ENCODE measurements around the gene MATR3. TPM values are rescaled to one million over a fixed set of nuclear protein-coding genes. Genes with fewer than 3 reads are reported as not detected.
"Not testable (repeated sequence)": the region's sequence is repeated elsewhere in the genome, so short reads cannot be mapped to it uniquely, and the experiment has no call there.

Gene MATR3
- total RNA-seq, 1 experiment from 2014 or later = 175 TPM

GRCh38 chr5:139297439-139298133 lies 4.0 kb downstream of the MATR3 start:
- DNase-seq (ENCODE audit: low read depth) = no peak

GRCh38 chr5:139298242-139298641 lies 4.7 kb downstream of the MATR3 start:
- no peak for DNase-seq (ENCODE audit: low read depth)

GRCh38 chr5:139299486-139299885 lies 5.9 kb downstream of the MATR3 start:
- DNase-seq (ENCODE audit: low read depth) = no peak

DNA sequence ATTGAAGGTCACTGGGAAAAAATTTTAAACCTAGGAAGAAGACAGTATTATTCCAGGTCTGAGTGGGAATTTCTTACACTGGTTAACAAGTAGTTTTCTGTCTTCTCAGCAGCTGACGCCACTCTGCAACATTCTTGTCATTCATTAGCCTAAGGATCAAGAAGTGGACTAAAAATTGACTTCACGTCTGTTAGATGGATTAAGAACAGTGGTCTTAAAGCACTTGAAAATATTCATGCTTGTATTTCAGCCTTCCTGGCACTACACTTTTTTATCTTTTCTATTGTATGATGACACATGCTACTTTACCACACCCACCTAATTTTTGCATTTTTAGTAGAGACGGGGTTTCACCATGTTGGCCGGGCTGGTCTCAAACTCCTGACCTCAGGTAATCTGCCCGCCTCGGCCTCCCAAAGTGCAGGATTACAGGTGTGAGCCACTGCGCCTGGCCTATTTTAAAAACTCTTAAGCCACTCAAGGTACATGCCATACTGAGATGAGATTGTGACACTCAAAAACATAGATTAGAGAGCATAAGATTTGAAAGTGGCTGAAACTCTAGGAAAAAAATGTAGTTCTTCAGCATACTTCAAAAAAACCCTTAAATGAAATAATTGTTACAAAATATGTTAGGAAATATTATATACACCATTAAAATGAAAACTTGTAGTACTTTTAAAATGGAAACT lies 8.4 kb downstream of the MATR3 start:
- DNase-seq (ENCODE audit: low read depth) = no peak

DNA sequence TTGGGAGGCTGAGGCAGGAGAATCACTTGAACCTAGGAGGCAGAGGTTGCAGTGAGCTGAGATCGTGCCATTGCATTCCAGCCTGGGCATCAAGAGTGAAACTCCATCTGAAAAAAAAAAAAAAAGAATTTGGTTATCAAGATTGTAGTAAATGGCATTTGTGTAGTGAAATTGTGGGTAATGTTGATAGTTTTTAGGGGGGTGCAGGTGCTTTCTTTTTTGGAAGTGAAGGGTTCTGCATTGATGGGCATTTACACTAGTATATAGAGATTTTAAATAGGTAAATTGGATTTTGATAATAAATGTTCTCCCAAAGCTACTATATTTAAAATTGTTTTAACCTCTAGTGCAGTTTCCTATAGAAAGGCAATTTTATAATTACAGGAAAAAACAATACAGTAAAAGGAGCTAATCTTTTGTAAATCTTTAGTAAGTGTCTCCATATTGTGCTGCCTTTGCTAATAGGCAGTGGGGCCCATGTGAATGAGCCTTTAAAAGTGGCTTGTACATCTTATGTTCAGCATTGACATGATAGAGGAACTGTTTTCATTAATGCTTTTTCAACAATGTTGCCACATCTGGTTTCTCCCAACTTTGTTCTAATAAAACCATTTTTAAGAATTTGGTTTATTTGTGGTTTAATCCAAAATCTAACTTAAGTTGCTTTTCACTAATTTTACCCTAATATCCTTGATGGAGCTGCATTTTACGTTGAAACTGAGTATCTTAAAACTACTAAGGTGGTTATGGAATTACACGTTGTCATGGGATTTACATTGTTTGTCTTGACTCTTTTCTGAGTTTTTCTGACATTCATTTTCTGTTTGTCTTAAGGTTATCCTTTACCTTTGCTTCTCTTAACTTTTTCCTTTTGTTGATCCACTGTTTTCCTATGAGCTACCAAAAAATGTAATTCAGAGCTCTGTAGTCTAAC lies 11.1 kb downstream of the MATR3 start:
- DNase-seq (ENCODE audit: low read depth) = no peak

- DNase-seq (ENCODE audit: low read depth) = no peak
Measured at GRCh38 chr5:139306197-139306596, 12.7 kb downstream of the MATR3 start.

DNA sequence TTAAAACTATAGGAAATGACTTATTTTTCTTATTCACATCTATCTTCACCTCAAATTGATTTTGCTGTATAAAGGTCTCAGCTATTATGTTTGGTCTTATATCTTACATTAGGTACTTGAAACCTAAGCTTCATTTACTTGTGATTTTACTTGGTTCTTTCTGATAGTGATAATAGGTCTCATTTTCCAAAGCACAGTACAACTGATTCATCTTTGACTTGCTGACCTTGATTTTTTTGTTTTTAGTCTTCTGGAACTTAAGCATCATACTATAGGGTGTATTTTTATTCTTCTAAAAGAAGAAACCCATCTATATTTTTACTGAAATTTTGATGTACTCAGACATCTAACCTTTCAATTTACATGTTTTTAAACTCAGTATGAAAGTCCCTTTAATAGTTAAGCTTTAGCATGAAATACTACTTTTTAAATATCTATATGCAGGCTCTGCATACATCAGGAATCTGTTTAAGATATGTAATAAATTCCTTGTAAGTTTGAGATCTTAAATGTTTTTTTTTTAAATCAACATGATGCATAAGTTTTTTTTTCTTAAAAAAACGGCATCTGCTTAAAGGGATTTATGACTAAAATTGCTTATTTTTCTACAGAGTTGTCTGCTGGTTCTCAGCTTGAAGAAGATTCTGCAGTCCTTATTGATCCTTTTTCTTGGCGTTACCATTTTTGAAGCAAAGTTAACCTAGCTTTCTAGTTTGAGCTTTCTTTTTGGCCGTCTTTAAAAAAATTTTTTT lies 13.3 kb downstream of the MATR3 start:
- DNase-seq (ENCODE audit: low read depth) = no peak

GRCh38 chr5:139308797-139309196 lies 15.3 kb downstream of the MATR3 start:
- no peak for DNase-seq (ENCODE audit: low read depth)

- peak; percentile 79 for DNase-seq (ENCODE audit: low read depth)
Measured at GRCh38 chr5:139310715-139311186, 17.2 kb downstream of the MATR3 start.

GRCh38 chr5:139312075-139312474 lies 18.5 kb downstream of the MATR3 start:
- DNase-seq (ENCODE audit: low read depth) = no peak

DNA sequence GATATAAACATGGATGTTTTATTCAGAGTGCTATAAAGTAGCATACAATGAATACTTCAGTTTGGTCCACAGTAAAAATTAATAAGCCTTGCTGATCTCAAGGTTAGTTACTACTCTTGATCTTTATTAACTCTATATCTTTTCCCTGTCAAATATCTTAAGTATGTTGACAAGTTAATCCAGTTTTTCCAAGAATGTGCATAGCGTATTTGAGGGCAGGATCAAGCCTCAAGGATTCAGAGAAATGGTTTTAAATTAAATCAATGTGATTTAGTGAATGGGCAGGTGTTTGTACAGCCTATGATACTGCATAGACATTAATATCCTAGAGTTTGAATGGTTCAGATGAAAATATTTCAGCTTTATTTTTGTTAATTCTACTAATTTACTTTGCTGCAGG lies 20.7 kb downstream of the MATR3 start:
- DNase-seq (ENCODE audit: low read depth) = no peak

- DNase-seq (ENCODE audit: low read depth) = no peak
Measured at GRCh38 chr5:139315056-139315615, 21.6 kb downstream of the MATR3 start.

GRCh38 chr5:139335811-139336210 lies 42.3 kb downstream of the MATR3 start:
- peak; percentile 41 for DNase-seq (ENCODE audit: low read depth)

DNA sequence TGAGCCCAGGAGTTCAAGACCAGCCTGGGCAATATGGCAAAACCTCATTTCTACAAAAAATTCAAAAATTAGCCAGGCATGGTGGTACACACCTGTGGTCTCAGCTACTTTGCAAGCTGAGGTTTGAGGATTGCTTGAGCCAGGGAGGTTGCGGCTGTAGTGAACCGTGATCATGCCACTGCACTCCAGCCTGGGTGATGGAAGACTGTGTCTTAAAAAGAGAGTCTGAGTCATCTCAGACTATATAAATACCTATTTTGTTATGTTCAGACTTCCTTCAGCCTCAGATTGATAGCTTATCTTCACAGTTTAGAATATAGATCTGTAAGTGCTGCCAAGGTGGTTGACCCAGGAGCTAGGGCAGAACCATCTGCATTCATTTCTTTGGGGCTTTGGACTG lies 46.5 kb downstream of the MATR3 start:
- DNase-seq (ENCODE audit: low read depth) = no peak

- DNase-seq (ENCODE audit: low read depth) = no peak
Measured at GRCh38 chr5:139341187-139341688, 47.7 kb downstream of the MATR3 start.

DNA sequence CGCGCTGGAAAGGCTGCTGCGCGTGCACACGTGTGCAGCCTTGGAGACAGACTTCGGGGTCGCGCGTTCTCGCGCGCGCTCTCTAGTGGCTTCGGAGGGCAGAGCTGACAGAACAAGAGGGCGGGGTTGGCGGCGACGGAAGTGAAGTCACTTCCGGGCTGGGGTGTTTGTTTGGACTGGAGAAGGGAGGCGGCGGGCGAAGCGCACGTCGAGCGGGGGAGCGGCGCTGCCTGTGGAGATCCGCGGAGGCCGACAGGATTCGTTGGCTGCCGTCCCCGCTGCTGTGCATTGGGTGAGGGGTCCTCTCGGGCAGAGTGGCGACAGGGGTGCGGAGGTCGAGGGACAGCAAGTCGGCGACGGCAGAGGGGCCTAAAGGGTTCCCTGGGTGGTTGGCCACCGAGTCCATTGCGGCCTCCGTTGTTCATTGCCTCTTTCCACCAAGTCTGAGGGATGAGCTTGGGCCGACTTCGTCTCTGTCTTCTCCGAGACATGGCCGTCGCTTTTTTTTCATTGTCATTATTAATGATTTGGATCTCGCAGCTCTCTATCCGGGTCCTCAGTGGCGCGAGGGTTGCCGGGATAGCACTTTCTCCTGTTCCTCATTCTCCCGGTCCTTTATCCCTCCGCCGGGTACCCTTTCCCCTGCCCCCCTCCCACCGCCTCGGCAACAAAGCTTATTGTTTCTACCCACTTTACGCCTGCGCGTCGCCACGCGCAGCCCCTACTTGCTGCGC lies 48.3 kb downstream of the MATR3 start, which contains the start of gene PAIP2:
Gene PAIP2 (plus strand): TSS at position 166 of the 734 bp plus-strand sequence. CDS start 21,931 bp downstream, outside the sequence.
- DNase-seq (ENCODE audit: low read depth) = peak; percentile 99

GRCh38 chr5:139342423-139342723 lies 48.8 kb downstream of the MATR3 start:
- no peak for DNase-seq (ENCODE audit: low read depth)

DNA sequence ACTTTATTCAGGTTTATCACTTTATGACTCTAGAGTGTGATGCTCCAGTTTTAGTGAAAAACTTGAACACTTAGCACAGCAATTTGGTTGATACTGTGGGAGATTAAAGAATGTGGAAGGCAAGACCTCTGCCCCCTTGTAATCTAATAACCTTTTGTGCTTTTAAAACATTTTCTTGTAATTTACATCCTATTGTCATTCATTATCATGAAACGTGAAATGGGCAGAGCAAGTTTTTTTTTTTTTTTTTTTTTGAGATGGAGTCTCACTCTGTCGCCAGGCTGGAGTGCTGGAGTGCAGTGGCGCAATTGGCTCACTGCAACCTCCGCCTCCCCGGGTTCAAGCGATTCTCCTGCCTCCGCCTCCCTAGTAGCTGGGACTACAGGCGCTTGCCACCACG lies 49.9 kb downstream of the MATR3 start:
- no peak for DNase-seq (ENCODE audit: low read depth)

DNA sequence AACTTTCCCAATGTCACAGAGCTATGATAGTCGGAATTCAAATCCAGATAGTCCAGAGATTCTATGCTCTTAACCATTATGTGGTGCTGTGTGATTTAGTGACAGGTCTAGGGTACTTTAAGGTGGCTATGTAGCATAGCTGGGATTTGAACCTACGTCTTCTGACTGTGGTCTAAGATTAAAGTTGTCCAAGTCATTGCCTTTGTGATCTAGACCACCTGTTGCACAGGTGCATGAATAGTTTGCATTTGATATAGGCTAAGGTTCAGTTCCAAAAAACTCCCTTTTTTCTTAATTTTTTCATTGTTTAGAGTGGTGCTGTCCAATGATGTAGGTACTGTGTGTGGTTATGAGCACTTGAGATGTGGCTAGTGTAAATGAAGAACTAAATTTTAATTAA lies 50.6 kb downstream of the MATR3 start:
- no peak for DNase-seq (ENCODE audit: low read depth)

- not testable (repeated sequence) for DNase-seq (ENCODE audit: low read depth)
Measured at GRCh38 chr5:139345442-139345841, 51.9 kb downstream of the MATR3 start.
